ENCODE data around the gene APOA5.

DNA sequence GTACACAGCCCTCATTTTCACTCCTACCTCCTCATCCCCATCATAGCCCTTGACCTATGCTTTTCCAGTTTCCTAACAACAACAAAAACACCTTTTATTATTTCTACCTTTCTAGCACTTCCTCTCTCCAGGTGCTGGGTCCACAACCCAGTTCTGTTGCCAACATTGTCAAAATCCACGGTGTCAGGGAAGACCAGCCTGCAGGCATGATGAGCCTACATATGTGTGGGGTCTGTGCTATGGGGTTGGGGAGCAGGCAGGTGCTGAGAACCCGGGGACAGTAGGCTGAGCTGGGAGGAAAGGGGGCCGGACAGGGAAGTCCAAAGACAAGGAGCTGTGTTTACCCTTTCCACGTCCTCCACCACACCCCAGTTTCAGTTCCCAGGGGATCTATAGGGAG lies 3.1 kb downstream of the APOA5 start:
- TF ChIP-seq, protein P1, sequence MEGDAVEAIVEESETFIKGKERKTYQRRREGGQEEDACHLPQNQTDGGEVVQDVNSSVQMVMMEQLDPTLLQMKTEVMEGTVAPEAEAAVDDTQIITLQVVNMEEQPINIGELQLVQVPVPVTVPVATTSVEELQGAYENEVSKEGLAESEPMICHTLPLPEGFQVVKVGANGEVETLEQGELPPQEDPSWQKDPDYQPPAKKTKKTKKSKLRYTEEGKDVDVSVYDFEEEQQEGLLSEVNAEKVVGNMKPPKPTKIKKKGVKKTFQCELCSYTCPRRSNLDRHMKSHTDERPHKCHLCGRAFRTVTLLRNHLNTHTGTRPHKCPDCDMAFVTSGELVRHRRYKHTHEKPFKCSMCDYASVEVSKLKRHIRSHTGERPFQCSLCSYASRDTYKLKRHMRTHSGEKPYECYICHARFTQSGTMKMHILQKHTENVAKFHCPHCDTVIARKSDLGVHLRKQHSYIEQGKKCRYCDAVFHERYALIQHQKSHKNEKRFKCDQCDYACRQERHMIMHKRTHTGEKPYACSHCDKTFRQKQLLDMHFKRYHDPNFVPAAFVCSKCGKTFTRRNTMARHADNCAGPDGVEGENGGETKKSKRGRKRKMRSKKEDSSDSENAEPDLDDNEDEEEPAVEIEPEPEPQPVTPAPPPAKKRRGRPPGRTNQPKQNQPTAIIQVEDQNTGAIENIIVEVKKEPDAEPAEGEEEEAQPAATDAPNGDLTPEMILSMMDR (IDR thresholded peaks at IDR 0.05 in 2 of 3, conservative IDR thresholded peaks at IDR 0.05 in 1 of 3; ENCODE audit: insufficient read depth in 2 of 3, low read depth in 1 of 3, low read length in 3 of 3) = no peak
- no peak for TF ChIP-seq NCOR1 (IDR thresholded peaks at IDR 0.05)
- no peak for TF ChIP-seq RAD21 (CRISPR knock-in tag; conservative IDR thresholded peaks at IDR 0.05 in 1 of 2, IDR thresholded peaks at IDR 0.05 in 1 of 2)

All from K562 (cell line).